Trophoblast cell (in vitro differentiated cells and primary cell): ENCODE data around the gene SATB1.

Experiments used
- DNase-seq, 2 donors: peaks; one replicate each; pipeline ENCODE4 v3.0.0-alpha.2; 2016
- H2AFZ ChIP-seq: 2 replicates; pipeline ENCODE4 v1.6.1; 2013; ENCODE audit warnings: low read length, moderate library complexity, mild to moderate bottlenecking; ENCODE audit not compliant: insufficient read depth, poor library complexity
- H2AK5ac ChIP-seq: 2 replicates; pipeline ENCODE4 v1.6.1; 2013; ENCODE audit warnings: mild to moderate bottlenecking, low read length
- H2BK120ac ChIP-seq: 2 replicates; pipeline ENCODE4 v1.6.1; 2013; ENCODE audit warnings: low read length, mild to moderate bottlenecking, moderate library complexity; ENCODE audit not compliant: insufficient read depth, poor library complexity
- H2BK12ac ChIP-seq: 2 replicates; pipeline ENCODE4 v1.6.1; 2013; ENCODE audit warnings: mild to moderate bottlenecking, low read length, moderate library complexity
- H2BK5ac ChIP-seq: 2 replicates; pipeline ENCODE4 v1.6.1; 2013; ENCODE audit warnings: low read length, low read depth, moderate library complexity, mild to moderate bottlenecking; ENCODE audit not compliant: poor library complexity
- H3K14ac ChIP-seq: 2 replicates; pipeline ENCODE4 v1.6.1; 2013; ENCODE audit warnings: mild to moderate bottlenecking, low read length
- H3K18ac ChIP-seq: 2 replicates; pipeline ENCODE4 v1.6.1; 2013; ENCODE audit warnings: mild to moderate bottlenecking, low read length
- H3K23ac ChIP-seq: 2 replicates; pipeline ENCODE4 v1.6.1; 2013; ENCODE audit warnings: low read length
- H3K27ac ChIP-seq: 2 replicates; pipeline ENCODE4 v1.5.1; 2013; ENCODE audit warnings: low read depth, mild to moderate bottlenecking, inconsistent platforms, low read length, moderate library complexity
- H3K27me3 ChIP-seq: 2 replicates; pipeline ENCODE4 v1.6.1; 2013; ENCODE audit warnings: inconsistent platforms, mild to moderate bottlenecking, low read length, moderate library complexity; ENCODE audit not compliant: insufficient read depth
- H3K36me3 ChIP-seq, 2 experiments: 1 replicate in 1 of 2; 2 replicates in 1 of 2; pipeline ENCODE4 v1.6.1; 2013; ENCODE audit warnings: low read length in 2 of 2, mild to moderate bottlenecking in 2 of 2, moderate library complexity in 1 of 2; ENCODE audit not compliant: insufficient read depth in 2 of 2, control insufficient read depth in 1 of 2
- H3K4ac ChIP-seq: 2 replicates; pipeline ENCODE4 v1.6.1; 2013; ENCODE audit warnings: low read depth, mild to moderate bottlenecking, low read length, moderate library complexity
- H3K4me1 ChIP-seq, 2 experiments: 1 replicate in 1 of 2; 2 replicates in 1 of 2; pipeline ENCODE4 v1.6.1; 2013; ENCODE audit warnings: low read length in 2 of 2, mild to moderate bottlenecking in 2 of 2, moderate library complexity in 1 of 2; ENCODE audit not compliant: insufficient read depth in 2 of 2, control insufficient read depth in 1 of 2
- H3K4me2 ChIP-seq: 2 replicates; pipeline ENCODE4 v1.6.1; 2013; ENCODE audit warnings: inconsistent platforms, mild to moderate bottlenecking, low read length, moderate library complexity
- H3K4me3 ChIP-seq: 2 replicates; pipeline ENCODE4 v1.5.1; 2013; ENCODE audit warnings: mild to moderate bottlenecking, low read depth, low read length, inconsistent platforms
- H3K79me1 ChIP-seq: one replicate; pipeline ENCODE4 v1.6.1; 2013; ENCODE audit warnings: low read length
- H3K79me2 ChIP-seq: 2 replicates; pipeline ENCODE4 v1.6.1; 2013; ENCODE audit warnings: low read length, mild to moderate bottlenecking; ENCODE audit not compliant: control insufficient read depth, insufficient read depth, poor library complexity
- H3K9ac ChIP-seq: 2 replicates; pipeline ENCODE4 v1.6.1; 2013; ENCODE audit warnings: mild to moderate bottlenecking, low read length
- H3K9me3 ChIP-seq: 2 replicates; pipeline ENCODE4 v1.6.1; 2013; ENCODE audit warnings: low read depth, mild to moderate bottlenecking, control low read depth, inconsistent platforms, low read length; ENCODE audit not compliant: insufficient read depth
- H4K12ac ChIP-seq: 2 replicates; pipeline ENCODE4 v1.6.1; 2013; ENCODE audit warnings: low read depth, mild to moderate bottlenecking, low read length, moderate library complexity
- H4K8ac ChIP-seq: 2 replicates; pipeline ENCODE4 v1.6.1; 2013; ENCODE audit warnings: low read depth, mild to moderate bottlenecking, low read length, moderate library complexity
- H4K91ac ChIP-seq: one replicate; pipeline ENCODE4 v1.6.1; 2013; ENCODE audit warnings: low read depth, mild to moderate bottlenecking, low read length, moderate library complexity
- WGBS: extraction: QIAGEN DNeasy Blood & Tissue Kit; methylation state at CpG from one replicate; pipeline ENCODE4 v1.1.7; 2013; ENCODE audit warnings: missing lambda C conversion rate; ENCODE audit not compliant: insufficient read length, insufficient coverage; ENCODE audit errors: extremely low coverage; 5-methylcytosine and 5-hydroxymethylcytosine counted together

Gene SATB1

DNA sequence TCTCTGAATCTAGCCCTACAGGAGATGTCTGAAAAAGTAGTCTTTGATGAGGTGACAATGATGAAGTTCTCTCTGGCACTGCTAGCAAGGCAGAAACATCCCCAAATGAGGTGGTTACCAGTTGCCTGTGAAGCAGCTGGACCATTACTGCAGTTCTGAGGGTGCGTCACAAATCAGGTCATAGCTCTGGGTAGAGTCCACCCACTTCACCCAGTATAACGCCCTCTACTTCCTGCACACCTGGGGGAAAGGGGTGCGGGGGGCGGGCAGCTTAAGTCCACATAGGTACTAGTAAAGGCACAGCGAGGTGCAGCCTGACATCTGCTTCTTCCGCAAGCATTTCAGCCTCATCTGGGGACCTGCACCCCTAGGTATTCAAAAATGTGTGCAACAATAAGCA lies 13.4 kb upstream of the SATB1 start:
- Histone ChIP-seq H2BK120ac (no peak overlapping the region), H3K79me2 (no peaks in the 10 kb centered on the region), H4K12ac (no peak overlapping the region), H2BK5ac (no peak overlapping the region), H3K36me3 (no peaks in the 10 kb centered on the region), H3K27me3 (no peaks in the 10 kb centered on the region), H3K14ac (no peak overlapping the region), H3K4ac (no peak overlapping the region), H4K8ac (no peak overlapping the region), H2BK12ac (no peak overlapping the region), H3K79me1 (no peaks in the 10 kb centered on the region), H3K4me1 (peaks cover 2% of the 10 kb centered on the region in 2 experiments), H2AK5ac (no peak overlapping the region), H3K27ac (no peak overlapping the region), H3K18ac (no peak overlapping the region), H3K9me3 (no peaks in the 10 kb centered on the region), H4K91ac (no peak overlapping the region), H3K4me2 (no peak overlapping the region), H2AFZ (no peak overlapping the region), H3K4me3 (no peak overlapping the region), H3K9ac (no peak overlapping the region), H3K23ac (no peak overlapping the region)
- no CpG with 5 or more reads among the region's 6 CpGs for WGBS
- DNase-seq, result no peak

DNA sequence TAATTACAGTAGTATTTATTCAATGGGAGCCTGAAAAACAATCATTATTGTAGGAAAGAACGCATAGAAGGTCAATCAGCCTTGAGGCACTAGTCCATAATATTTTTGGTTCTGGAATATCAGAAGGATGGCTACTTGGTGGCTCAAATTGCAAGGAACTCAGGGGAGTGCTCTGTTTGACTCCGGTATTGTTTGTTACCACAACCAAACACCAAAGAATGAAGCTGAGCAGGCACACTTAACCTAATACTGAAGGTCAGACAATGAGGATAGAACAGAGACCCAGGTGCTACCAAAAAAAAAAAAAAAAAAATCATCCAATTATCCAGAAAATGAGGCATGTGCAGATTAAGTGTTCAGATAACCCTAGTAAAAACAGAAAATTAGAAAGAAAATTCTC lies 11.1 kb upstream of the SATB1 start:
- no peaks in the 10 kb centered on the region for H3K36me3 ChIP-seq
- WGBS, result no CpG with 5 or more reads among the region's 2 CpGs
- no peak overlapping the region for H2AK5ac ChIP-seq
- no peak for DNase-seq
- H2BK120ac ChIP-seq, result no peak overlapping the region
- no peak overlapping the region for H4K8ac ChIP-seq
- no peak overlapping the region for H3K23ac ChIP-seq
- H3K79me2 ChIP-seq, result no peaks in the 10 kb centered on the region
- no peak overlapping the region for H3K4me3 ChIP-seq
- no peaks in the 10 kb centered on the region for H3K79me1 ChIP-seq
- H2AFZ ChIP-seq, result no peak overlapping the region
- H2BK12ac ChIP-seq, result no peak overlapping the region
- no peaks in the 10 kb centered on the region for H3K27me3 ChIP-seq
- H3K9me3 ChIP-seq, result no peaks in the 10 kb centered on the region
- H3K4ac ChIP-seq, result no peak overlapping the region
- no peak overlapping the region for H3K18ac ChIP-seq
- H4K12ac ChIP-seq, result no peak overlapping the region
- no peak overlapping the region for H2BK5ac ChIP-seq
- no peaks in the 10 kb centered on the region for H3K4me1 ChIP-seq
- no peak overlapping the region for H3K27ac ChIP-seq
- no peak overlapping the region for H3K9ac ChIP-seq
- no peak overlapping the region for H3K4me2 ChIP-seq
- no peak overlapping the region for H3K14ac ChIP-seq
- no peak overlapping the region for H4K91ac ChIP-seq

- H3K9me3 ChIP-seq, result no peaks in the 10 kb centered on the region
- no peak overlapping the region for H2AFZ ChIP-seq
- no peak overlapping the region for H3K27ac ChIP-seq
- DNase-seq, result no peak
- no peak overlapping the region for H3K14ac ChIP-seq
- H4K8ac ChIP-seq, result no peak overlapping the region
- no CpG with 5 or more reads among the region's 6 CpGs for WGBS
- H3K27me3 ChIP-seq, result no peaks in the 10 kb centered on the region
- no peak overlapping the region for H2BK5ac ChIP-seq
- no peaks in the 10 kb centered on the region for H3K4me1 ChIP-seq
- H3K4ac ChIP-seq, result no peak overlapping the region
- H3K23ac ChIP-seq, result no peak overlapping the region
- no peak overlapping the region for H3K4me2 ChIP-seq
- H4K12ac ChIP-seq, result no peak overlapping the region
- no peak overlapping the region for H2AK5ac ChIP-seq
- H3K79me2 ChIP-seq, result no peaks in the 10 kb centered on the region
- no peak overlapping the region for H3K9ac ChIP-seq
- H4K91ac ChIP-seq, result no peak overlapping the region
- no peak overlapping the region for H3K18ac ChIP-seq
- H2BK12ac ChIP-seq, result no peak overlapping the region
- H3K79me1 ChIP-seq, result no peaks in the 10 kb centered on the region
- no peak overlapping the region for H2BK120ac ChIP-seq
- H3K4me3 ChIP-seq, result no peak overlapping the region
- no peaks in the 10 kb centered on the region for H3K36me3 ChIP-seq
These were observed 9.6 kb upstream of the SATB1 start for GRCh38 chr3:18434711-18435110.

DNA sequence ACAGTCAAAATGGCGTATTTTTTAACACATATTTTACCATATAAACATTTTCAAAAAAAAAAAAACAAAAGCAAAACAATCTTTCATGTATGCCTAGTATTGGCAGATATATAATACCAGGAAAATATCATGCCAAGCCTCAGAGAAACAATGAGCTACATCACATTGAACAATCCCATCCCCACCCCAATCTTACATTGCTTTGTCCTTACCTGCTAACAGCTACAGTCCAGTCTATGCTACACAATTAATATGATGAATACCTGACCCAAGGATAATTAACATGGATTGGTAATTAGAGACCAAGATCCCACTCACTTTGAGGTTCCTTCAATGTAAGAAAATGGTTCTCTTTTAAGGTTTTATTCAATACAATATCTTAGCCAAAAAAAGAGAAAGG lies 7.6 kb upstream of the SATB1 start:
- Histone ChIP-seq H4K12ac (no peak overlapping the region), H2BK5ac (no peak overlapping the region), H3K36me3 (no peaks in the 10 kb centered on the region), H2AFZ (no peak overlapping the region), H3K9me3 (no peaks in the 10 kb centered on the region), H3K9ac (no peak overlapping the region), H3K4ac (no peak overlapping the region), H3K4me3 (no peak overlapping the region), H2BK120ac (no peak overlapping the region), H3K79me1 (no peaks in the 10 kb centered on the region), H3K4me2 (no peak overlapping the region), H4K91ac (no peak overlapping the region), H3K79me2 (no peaks in the 10 kb centered on the region), H4K8ac (no peak overlapping the region), H3K18ac (no peak overlapping the region), H2AK5ac (no peak overlapping the region), H3K14ac (no peak overlapping the region), H3K27ac (no peak overlapping the region), H3K23ac (no peak overlapping the region), H3K27me3 (no peaks in the 10 kb centered on the region), H2BK12ac (no peak overlapping the region), H3K4me1 (no peaks in the 10 kb centered on the region)
- no CpG with 5 or more reads among the region's 1 CpG for WGBS
- no peak for DNase-seq
